Suppressor macrophage (primary cell): ENCODE results near the gene PF4V1.
A peak's percentile ranks its signal among the peaks of the same experiment; 100 is the strongest.

Experiments
- DNase-seq, 4 experiments: peaks; one replicate each; pipeline ENCODE4 v3.0.0-alpha.2; 2020 to 2022
- total RNA-seq, 17 experiments: gene quantifications; one replicate each; lab custom pipeline; 2026; ENCODE audit warnings: mixed read lengths in 6 of 17, inconsistent platforms in 3 of 17; lab: John Stamatoyannopoulos, UW

PF4V1 gene, protein sequence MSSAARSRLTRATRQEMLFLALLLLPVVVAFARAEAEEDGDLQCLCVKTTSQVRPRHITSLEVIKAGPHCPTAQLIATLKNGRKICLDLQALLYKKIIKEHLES
- 0 to 0.22 (median 0) reads per million in 17 experiments for total RNA-seq

DNA sequence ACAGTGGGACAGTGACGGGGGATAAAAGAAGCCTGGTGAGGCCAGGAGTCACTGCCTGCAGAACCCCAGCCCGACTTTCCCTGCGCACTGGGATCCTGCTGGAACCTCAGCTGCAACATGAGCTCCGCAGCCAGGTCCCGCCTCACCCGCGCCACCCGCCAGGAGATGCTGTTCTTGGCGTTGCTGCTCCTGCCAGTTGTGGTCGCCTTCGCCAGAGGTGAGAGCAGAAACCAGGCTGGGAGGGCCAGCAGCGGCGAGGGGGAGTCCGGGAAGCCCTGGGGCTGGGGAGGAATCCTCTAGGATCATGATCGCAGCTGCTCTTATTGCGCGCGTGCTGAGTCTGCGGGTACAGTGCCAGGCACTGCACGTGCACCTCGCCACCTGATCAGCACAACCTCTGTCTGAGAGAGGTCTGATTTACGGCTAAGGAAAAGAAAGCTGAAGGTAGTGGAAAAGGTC, at the start of gene PF4V1:
Gene PF4V1, plus strand, starts transcription at position 51 of the 459 bp plus-strand sequence. Its CDS starts 67 bp downstream, at position 118.
- no peak for DNase-seq

GRCh38 chr4:73810191-73810590, 42.9 kb upstream of the PF4V1 start:
- DNase-seq, result no peak

DNA sequence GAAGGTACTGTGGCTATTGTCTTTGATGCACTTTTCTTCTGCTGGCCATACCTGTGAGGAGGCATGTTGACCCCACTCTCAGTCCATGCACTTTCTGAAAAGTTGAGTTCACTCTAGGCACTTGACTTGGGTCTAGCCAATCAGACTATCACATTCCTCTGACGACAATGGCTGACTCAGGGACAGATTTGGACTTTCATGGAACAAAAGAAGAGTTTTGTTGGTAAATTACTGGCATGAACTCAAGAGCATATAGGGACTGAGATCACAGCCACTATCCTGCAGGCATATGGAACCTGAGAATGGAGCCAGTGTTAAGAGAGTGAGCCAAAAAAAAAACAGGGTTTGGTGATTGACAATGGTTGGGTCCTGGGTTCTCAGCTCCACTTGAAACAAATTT, 41.3 kb upstream of the PF4V1 start:
- no peak for DNase-seq

DNA sequence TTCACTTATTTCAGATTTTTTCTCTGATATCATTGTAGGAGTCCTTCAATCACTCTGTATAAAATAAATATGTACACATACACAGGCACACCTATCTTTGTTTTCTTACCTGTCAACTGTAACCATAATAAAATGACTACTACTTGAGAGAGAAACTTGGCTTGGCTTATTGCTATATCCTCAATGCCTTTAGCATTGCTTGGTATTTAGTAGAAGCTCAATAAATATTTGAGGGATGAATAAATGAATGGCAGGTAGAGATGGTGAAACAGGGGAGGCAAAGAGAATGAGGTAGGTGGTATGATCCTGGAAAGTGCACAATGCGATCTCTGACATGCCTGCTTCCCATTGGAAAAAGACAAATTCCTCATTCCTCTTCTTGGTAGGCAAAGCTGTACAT, 38.4 kb upstream of the PF4V1 start:
- no peak for DNase-seq

GRCh38 chr4:73815145-73815544, 38.0 kb upstream of the PF4V1 start:
- peak; percentile 23 to 68 (median 48) for DNase-seq

DNA sequence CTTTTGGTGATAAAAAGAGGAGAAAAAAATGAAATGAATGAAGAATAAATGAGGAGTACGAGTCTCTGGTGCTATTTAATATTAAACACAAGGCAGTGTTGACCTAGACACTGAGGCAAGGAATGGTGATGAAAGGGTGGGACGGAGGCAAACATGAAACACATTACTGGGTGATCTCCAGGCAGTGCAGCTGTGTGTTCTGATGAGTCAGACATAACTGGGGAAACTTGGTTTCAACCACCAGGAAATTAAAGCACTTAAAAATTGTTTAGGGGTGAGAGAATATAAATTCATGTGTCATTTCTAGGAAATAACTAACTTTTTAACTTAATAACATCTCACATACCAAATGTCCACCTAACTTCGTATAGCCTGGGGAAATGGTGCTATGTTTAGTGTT, 36.3 kb upstream of the PF4V1 start:
- DNase-seq, result peak in 2 of 4 experiments; percentile 20 to 34

- no peak for DNase-seq
These were observed 35.8 kb upstream of the PF4V1 start for GRCh38 chr4:73817341-73817740.

DNA sequence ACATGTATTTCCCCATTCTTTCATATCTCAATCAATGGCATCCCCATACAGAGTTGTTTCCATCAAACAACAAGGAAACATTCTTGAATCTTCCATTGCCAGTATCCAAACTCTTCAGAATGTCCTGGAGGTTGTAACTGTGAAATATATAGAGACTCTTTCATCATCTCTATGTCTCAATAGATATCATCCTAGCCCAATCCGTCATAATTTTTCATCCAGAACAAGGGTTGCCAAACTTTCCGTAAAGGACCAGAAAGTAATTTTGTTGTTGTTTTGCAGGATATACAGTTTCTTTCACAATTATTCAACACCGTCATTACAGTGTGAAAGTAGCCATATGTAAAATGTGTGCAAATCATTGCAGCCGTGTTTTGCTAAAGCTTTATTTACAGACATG, 31.8 kb upstream of the PF4V1 start:
- DNase-seq, result peak in 1 of 4 experiments; percentile 11

DNA sequence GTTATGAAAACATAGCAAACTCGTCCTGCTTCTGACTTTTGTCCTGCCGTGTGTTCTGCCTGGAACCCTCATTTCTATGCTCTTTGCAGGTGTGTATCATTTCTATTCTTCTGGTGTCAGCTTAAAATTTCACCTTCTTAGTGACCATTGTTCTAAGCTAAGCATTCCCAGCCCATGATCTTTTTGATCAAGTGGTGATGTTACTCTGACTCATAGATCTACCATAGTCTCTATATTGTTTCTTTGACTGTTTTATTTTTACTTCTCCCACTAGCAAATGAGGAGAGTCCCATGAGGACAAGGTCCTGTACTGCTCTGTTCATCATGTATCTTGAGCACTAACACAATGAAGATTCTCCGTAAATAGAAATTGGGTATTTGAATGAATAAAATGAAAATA, 30.7 kb upstream of the PF4V1 start:
- no peak for DNase-seq

DNA sequence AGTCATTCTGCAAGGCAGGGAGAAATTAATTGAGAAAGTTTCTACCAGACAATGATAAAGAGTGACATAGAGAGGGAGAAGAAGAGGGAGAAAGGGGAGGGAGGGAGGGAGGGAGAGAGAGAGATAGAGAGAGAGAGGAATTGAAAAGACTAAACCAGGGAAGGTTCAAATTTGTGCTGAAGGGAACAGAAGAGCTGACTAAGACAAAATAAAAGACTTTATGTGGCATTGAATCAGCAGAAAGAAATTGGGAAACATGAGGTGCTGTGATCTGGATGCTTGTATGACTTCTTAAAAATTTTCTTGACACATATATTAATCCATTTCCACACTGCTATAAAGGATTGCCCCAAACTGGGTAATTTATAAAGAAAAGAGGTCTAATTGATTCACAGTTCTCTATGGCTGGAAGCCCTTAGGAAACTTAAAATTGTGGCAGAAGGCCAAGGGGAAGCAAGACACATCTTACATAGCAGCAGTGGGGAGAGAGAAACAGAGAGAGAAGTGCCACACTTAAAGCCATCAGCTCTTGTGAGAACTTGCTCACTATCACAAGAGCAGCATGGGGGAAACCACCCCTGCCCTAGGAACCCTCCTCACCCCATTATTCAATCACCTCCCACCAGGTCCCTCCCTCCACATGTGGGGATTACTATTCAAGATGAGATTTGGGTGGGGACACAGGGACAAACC, 30.1 kb upstream of the PF4V1 start:
- peak; percentile 52 to 84 (median 66) for DNase-seq

DNA sequence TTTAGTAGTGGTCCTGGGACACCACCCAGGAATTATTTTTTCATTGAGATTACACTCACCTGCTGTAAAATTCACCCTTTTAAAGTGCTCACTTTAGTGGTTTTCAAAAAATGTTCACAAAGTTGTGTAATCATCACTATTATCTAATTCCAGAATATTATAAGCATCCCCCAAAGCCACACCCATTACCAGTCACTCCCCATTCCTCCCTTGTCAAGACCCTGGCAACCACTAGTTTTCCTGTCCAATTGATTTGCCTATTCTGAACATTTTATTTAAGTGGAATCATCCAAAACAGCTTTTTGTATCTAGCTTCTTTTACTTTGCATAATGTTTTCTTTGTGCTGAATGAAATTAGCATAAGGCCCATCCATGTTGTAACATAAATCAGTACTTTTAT, 29.3 kb upstream of the PF4V1 start:
- no peak for DNase-seq

GRCh38 chr4:73828956-73829355, 24.1 kb upstream of the PF4V1 start:
- peak; percentile 40 to 77 (median 60) for DNase-seq

DNA sequence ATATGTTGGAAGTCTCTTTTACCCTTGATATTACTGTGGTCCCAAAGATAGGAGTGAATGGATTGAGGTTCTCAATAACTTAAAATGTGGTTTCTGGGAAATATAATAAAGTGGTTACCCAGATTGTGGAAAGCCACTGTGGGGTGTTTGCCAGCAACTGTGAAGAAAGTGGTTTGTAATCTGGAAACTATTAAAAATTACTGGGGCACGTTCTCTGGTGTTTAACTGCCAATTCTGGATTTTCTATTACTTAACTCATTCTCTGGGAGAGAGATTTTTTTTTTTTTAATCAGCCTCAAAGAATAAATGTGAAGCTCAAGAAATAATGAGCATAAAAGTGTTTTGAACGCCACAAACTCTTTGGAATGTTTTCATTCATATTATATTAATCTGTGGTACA, 21.5 kb upstream of the PF4V1 start:
- no peak for DNase-seq

- DNase-seq, result peak in 1 of 4 experiments; percentile 6
These were observed 20.4 kb upstream of the PF4V1 start for GRCh38 chr4:73832651-73833237.

DNA sequence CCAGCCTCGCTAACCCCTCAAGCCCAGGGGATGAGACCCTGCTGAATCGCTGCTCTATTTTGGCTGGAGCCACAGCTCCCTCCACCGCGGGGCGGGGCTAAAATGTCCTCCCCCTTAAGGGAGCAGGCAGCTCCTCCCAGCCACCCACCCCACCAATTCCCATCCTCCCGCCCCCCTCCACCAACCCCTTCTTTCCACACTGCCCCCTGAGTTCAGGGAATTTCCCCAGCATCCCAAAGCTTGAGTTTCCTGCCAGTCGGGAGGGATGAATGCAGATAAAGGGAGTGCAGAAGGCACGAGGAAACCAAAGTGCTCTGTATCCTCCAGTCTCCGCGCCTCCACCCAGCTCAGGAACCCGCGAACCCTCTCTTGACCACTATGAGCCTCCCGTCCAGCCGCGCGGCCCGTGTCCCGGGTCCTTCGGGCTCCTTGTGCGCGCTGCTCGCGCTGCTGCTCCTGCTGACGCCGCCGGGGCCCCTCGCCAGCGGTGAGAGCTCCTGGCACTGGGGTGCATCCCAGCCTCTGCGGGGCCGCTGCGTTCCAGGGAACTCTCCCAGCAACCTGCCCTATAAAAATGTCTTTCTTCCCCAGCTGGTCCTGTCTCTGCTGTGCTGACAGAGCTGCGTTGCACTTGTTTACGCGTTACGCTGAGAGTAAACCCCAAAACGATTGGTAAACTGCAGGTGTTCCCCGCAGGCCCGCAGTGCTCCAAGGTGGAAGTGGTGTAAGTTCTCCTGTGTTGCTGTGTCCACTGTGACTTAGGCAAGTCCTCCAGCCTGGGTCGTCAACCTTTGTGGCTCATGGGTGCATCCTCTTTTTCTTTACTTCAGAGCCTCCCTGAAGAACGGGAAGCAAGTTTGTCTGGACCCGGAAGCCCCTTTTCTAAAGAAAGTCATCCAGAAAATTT, 16.5 kb upstream of the PF4V1 start, which contains the start of gene CXCL6:
Gene CXCL6, plus strand, starts transcription at position 306 of the 907 bp plus-strand sequence. Its CDS starts 73 bp downstream, at position 379.
- DNase-seq, result peak; percentile 26 to 60 (median 54)

DNA sequence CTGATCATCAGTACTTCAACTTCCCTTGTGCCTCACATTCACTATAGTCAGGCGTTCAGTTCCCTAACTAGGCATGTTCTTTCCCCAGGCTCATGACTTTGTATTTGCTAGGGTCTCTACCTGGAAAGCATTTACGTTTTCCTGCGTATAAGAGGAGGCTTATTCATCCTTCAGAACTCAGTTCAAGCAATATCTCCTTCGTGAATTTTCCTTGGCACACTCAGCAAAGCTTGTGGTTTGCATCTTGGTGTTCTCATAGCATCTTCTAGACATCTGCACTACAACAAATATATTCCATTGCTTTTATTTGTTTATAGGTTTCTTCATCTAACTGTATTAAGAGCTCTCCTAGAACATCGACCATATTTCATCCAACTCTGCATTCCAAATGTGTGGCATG, 14.0 kb upstream of the PF4V1 start:
- no peak for DNase-seq

GRCh38 chr4:73839715-73840114, 13.4 kb upstream of the PF4V1 start:
- no peak for DNase-seq

GRCh38 chr4:73841243-73841925, 11.7 kb upstream of the PF4V1 start:
- DNase-seq, result no peak

GRCh38 chr4:73842696-73843095, 10.4 kb upstream of the PF4V1 start:
- no peak for DNase-seq

DNA sequence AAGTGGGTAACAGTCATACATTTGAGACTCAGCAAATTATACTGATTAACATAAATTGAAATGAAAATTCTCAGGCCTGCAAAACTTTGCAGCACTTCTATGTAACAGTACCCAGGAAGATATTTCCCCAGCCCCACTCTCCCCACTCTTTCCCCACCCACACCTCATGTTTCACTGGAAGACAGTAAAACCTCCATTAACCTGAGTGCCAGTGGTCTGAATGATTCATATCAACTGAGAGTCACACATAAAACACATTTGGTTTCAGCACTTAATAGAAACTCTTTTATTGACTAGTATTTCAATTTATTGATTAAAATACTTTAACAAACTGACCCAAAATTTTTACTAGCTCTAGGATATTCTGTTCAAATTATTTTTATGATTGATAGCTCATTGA, 9.7 kb upstream of the PF4V1 start:
- no peak for DNase-seq

- DNase-seq, result peak in 3 of 4 experiments; percentile 8 to 67 (median 64)
These were observed 8.8 kb upstream of the PF4V1 start for GRCh38 chr4:73844345-73844744.

- peak in 2 of 4 experiments; percentile 22 to 39 for DNase-seq
These were observed 8.3 kb upstream of the PF4V1 start for GRCh38 chr4:73844806-73845205.
